Erythroblast (primary cell): Measurements from ENCODE around the gene HINT3.

Experiments used
- DNase-seq, 2 experiments: peaks; one replicate each; lab custom pipeline; 2025; lab: John Stamatoyannopoulos, UW
- GATA1 ChIP-seq: IDR thresholded peaks from 2 replicates; pipeline ENCODE4 v1.6.1; 2011; ENCODE audit warnings: low read depth, mild to moderate bottlenecking, control low read depth, low read length, moderate library complexity
- POLR2A ChIP-seq: IDR thresholded peaks from 2 replicates; pipeline ENCODE4 v1.6.1; 2011; ENCODE audit warnings: mild to moderate bottlenecking, low read length

The HINT3 gene

DNA sequence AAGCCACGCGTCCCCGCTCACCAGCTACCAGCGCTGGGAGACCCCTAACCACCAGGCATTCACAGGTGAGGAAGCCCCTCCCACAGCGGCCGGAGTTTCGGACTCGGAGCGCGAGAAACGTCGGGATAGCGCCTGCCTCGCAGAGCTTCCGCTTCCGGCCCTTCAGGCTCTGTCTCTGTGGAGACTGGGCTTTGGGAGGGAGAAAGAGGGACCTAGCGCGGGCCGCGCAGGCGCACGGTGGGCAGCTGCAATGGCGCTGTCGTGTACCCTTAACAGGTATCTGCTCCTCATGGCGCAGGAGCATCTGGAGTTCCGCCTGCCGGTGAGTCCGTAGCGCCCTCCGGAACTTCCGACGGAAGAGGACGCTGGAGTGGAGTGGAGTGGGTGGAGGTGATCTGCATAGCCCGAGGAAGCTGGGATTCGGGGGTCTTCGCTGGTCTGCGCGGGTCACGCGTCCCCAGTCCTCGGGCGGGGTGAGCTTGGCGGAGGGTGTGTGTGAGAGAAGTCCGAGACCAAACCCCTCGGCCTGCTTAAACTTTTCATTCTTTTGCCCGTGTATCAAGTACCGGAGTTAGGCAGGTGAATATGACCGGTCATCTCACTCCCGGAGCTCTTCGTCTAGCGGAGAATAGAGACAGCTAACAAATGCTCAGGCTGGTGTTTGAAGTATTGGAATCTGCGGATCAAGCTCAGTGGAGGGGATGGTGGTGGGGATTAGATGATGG is 29.9 kb downstream of the HINT3 start, which contains the start of gene TRMT11:
Gene TRMT11 (plus strand): TSS at position 240 of the 725 bp plus-strand sequence. CDS start 11 bp downstream, at position 251.
- DNase-seq: peak; percentile 89 to 90
- no peak for TF ChIP-seq GATA1
- peak; percentile 93 for TF ChIP-seq POLR2A

DNA sequence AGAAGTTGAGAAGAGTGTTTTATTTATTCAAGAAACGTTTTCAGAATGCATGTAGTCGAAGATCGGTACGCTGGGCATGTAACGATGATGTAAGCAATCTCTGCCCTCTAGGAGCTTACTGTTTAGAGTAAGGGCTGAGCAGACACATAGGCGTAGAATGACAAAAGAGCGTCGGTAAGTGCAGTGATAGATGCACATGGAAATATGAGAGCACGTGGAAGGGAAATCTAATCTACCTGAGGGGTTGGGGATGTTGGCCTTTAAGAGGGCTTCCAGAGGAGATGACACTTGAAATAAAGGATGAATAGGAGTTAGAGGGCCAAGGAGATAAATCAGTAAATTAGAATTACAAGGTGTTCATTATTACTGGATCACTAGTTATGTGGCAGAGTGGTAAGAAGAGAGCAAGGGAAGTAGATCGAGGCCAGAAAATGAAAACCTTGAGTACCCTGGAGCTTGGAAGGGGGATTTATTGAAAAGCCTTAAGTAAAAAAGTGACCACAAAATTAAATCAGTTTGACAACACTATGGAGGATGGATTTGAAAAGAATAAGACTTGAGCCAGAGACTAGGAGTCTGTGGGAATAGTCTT is 30.6 kb downstream of the HINT3 start:
- TF ChIP-seq GATA1 (no peak), POLR2A (no peak)
- peak; percentile 58 to 68 for DNase-seq

DNA sequence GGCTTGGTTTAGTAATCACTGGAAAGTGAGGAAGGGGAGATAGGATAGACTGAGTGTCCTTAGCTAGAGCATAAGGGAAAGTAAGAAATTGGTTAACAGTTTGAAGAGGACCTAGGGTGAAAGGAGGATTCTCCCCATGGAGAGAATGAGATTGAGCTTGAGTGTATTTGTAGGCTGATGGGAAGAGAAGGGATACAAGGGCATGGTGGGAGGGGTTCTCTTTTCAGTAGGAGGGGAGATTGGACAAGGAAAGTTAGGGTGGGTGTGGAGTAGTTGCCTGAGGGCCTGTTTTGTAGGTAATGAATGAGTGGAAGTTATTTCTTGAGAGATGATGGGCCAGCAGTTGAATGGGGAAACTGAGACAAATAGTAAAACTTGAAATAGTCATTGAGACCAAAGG is 31.7 kb downstream of the HINT3 start:
- no peak for DNase-seq
- TF ChIP-seq GATA1 (no peak), POLR2A (no peak)

DNA sequence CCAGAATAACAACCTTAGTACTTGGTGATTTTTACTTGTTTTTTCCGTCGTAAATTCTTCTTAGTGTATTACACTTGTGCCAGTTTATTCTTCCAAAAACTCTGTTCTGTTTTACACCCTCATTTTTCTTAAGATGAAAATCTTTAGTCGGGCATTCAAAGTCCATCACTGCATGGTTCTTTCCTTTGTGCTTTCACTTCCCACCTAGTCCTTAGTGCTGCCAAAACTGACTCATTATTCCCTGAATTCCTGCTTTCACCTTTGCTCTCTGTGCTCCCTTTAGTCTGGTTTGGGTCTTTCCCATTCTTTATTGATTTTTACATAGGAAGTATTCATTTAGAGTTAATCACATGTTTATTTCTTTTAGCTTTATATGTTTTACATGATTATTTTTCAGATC is 33.1 kb downstream of the HINT3 start:
- TF ChIP-seq GATA1 (no peak), POLR2A (no peak)
- no peak for DNase-seq

DNA sequence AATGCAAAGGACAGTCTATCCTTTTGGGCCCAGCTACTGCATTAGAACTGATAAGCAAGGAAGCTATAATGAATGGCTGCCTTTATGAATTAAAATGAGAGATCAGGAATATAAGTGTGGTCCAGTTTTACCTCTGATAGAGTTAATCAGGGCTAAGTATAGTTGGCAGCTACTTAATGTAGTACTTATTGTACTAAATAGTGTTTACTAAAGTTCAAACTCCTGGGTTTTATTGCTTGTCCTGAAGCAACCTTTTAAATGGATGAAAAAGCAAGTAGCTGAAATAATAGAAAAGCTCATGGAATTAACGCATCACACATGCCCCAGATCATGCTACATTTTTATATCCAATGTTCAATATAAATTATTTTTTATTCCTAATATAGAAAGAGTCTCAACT is 35.1 kb downstream of the HINT3 start:
- TF ChIP-seq POLR2A: no peak
- TF ChIP-seq GATA1: no peak
- no peak for DNase-seq

DNA sequence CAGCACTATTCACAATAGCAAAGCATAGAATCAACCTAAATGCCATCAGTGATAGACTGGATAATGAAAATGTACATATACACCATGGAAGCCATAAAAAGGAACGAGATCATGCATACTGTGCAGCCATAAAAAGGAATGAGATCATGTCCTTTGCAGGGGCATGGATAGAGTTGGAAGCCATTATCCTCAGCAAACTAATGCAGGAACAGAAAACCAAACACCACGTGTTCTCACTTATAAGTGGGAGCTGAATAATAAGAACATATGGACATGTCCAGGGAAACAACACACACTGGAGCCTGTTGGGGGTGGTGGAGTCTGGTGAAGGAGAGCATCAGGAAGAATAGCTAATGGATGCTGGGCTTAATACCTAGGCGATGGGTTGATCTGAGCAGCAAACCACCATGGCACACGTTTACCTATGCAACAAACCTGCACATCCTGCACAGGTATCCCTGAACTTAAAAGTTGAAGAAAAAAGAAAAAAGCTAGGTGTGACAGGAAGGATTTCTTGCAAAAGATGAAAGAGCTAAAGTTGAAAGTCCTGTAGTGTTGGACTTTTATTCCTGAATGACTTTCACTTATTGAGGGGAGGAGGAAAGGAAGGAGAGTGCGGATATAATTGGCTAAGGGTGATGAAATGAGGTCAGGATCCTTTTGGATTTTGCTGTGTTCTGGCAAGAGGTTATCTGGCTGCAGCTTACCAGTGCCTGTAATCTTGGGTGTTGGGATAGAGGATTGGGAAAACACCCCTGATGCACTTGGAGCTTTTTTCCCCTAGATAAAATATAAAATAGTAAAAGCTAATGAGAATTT is 38.3 kb downstream of the HINT3 start:
- TF ChIP-seq GATA1 (no peak), POLR2A (no peak)
- no peak for DNase-seq

DNA sequence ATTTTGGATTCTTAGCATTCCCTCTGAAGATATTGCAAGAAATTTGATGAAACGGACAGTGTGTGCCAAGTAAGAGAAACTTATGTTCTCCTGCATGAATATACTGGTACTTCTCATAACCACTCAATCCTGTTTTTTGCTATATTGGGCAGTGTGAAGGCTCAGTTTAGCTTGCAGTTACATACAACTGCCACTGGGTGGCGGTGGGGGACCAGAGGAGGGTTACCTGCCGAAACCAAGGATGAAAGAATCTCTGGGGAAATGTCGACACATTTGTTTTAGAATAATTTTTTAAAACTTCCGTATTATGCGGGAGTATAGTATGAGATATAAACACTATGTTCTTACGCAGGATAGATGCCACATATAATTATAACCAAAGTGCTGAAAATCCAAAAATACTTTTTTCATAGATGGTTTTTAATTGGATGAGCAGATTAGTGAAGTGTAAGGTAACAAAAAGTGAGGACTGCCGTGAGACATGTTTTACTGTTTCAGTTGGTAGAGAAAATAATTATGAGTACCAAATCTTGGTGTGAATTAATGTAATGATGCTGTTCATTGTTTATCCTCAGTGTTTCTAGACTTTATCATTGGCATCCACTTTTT is 39.5 kb downstream of the HINT3 start:
- no peak for TF ChIP-seq POLR2A
- no peak for TF ChIP-seq GATA1
- DNase-seq: peak; percentile 75 to 88

DNA sequence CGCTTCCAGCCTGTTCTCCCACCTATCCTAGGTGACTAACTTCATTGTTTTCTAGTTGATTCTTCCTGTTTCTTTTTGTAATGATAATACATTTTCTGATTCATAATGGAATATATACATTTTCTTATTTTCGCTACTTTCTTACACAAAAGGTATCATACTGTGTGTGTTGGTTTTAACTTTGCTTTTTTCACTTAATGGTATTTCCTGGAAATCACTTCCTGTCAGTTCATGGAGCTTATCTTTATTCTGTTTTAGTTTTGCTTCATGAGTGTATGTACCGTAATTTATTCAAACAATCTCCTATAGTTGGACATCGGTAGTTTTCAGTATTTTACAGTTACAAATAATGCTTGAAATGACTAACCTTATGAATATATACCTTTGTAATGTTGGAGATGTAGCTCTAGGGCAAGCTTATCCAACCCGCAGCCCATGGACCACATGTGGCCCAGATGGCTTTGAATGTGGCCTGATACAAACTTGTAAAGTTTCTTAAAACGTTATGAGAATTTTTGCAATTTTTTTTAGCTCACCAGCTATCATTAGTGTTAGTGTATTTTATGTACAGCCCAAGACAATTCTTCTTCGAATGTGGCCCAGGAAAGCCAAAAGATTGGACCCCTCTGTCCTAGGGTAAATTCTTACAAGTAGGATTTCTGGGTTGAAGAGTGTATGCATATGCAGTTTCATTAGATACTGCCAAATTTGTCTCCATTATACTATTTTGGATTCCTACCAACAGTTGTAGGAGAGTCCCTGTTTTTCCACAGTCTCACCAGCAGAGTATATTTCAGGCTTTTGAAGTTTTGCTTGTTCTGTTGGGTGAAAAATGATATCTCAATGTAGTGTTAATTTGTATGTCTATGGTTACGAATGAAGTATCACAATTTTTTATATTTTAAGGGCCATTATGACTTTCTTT is 46.4 kb downstream of the HINT3 start:
- no peak for DNase-seq
- TF ChIP-seq GATA1 (no peak), POLR2A (no peak)

DNA sequence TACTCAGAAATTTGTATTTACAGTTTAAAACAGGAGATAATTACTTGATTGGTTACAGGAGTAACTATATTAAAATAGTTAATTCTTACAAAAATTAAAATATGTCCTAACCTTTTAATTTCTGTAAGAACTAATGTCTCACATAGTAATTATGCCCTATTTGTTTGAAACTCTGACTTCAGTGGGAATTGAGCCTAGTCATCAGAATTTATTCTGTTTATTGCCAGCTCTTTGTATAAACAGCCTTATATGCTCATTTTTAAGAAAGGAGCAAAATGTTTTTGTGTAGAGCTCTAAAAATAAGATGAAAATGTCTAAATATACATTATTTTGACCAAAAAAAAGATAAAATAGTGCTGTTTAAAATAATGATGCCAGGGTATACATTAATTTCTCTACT is 51.2 kb downstream of the HINT3 start:
- DNase-seq: no peak

DNA sequence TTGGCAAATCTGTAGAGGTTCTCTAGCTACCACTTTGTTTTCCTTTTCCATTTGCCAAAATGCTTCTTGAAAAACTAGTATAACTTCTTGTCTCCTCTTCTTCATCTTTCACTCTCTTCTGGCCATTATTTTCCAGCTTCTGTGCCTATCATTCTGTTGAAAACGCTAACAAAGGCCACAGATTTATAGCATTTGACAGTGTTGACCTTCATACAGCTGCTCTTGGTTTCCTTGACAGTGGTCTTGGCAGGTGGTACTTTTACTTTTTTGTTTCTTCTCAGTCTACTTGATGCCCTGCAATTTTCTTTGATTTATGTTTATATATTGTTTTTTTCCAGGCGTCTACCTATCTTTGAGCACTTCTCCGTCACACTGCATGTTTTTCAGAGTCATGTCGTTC is 53.5 kb downstream of the HINT3 start:
- DNase-seq: no peak

More for the DNA sequence above, 51.2 kb downstream of the HINT3 start:
- no peak for TF ChIP-seq POLR2A
- TF ChIP-seq GATA1: no peak

DNA sequence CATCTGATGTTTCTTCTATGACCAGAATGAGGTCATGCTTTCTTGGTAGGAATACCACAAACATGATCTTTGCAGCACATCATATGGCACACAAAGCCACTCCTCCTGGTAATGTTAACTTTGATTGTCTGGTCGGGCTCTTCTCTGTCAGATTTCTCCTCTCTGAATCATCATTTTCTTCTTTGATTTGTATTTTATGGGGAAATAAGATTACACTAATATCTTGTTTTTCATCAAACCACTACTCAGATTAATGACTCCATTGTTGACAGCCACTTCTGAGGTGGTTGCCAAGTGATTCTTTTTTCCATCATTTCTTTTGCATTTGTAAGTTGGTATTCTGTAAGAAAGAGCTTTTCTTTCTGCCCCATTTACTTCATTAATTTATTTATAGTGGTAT is 59.3 kb downstream of the HINT3 start:
- DNase-seq: no peak

More for the DNA sequence above, 53.5 kb downstream of the HINT3 start:
- TF ChIP-seq POLR2A: no peak
- no peak for TF ChIP-seq GATA1

DNA sequence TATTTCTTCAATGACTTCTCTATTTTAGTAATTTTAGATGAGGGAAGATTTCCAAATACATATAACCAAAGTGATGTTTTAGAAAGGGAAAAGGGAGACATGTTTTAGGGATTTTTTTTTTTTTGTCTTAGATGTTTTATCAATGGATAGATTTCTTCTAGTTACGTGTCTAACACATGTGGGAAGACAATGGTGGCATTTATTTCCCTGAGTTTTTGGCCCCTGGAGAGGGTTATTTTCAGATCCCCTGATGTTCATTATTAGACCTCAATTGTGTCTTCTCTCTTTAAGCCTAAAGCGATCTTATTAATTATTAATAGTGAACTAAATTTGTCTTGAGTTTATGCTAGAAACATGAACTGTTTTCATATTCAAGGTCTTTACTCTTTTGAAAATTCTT is 60.0 kb downstream of the HINT3 start:
- TF ChIP-seq POLR2A: no peak
- TF ChIP-seq GATA1: no peak
- no peak for DNase-seq

More for the DNA sequence above, 59.3 kb downstream of the HINT3 start:
- TF ChIP-seq POLR2A (no peak), GATA1 (no peak)

DNA sequence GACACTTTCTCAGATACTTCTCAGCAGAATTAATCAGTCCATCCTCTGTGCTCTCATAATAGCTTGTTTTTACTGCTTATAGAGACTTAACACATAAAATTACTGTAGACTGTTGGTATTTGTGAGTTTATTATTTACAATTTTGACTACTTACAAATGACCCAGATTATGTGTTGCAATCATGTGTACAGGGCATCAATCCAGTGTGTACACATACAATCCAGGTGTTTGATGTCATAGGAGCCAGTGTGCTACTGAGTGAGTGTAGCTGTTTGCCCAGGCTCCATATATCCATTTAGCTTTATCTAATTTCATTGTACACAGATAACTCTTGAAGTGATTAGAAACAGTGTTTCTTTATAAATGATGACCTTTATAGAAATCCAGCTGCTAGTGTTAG is 61.1 kb downstream of the HINT3 start:
- TF ChIP-seq POLR2A: no peak
- TF ChIP-seq GATA1: no peak
- DNase-seq: no peak
